DOHH2 (cell line): ENCODE data around the gene PPP2CA.

Experiments used
- EZH2phosphoT487 ChIP-seq: fragments of 200-600 bp; sonication (generic); IDR thresholded peaks from 2 replicates; pipeline ENCODE4 v1.6.1; 2017; ENCODE audit warnings: borderline replicate concordance, mild to moderate bottlenecking, antibody characterized with exemption, low read length, moderate library complexity, mixed read lengths
- TF ChIP-seq, protein P1 (sequence below): fragments of 200-600 bp; sonication (generic); IDR thresholded peaks from one replicate; pipeline ENCODE4 v1.5.1; 2014; ENCODE audit warnings: antibody characterized with exemption, mild to moderate bottlenecking, low read depth, low read length; ENCODE audit not compliant: poor library complexity, severe bottlenecking

GRCh38 chr5:134245101-134245604 is 19.3 kb upstream of the PPP2CA start:
- TF ChIP-seq, protein P1, sequence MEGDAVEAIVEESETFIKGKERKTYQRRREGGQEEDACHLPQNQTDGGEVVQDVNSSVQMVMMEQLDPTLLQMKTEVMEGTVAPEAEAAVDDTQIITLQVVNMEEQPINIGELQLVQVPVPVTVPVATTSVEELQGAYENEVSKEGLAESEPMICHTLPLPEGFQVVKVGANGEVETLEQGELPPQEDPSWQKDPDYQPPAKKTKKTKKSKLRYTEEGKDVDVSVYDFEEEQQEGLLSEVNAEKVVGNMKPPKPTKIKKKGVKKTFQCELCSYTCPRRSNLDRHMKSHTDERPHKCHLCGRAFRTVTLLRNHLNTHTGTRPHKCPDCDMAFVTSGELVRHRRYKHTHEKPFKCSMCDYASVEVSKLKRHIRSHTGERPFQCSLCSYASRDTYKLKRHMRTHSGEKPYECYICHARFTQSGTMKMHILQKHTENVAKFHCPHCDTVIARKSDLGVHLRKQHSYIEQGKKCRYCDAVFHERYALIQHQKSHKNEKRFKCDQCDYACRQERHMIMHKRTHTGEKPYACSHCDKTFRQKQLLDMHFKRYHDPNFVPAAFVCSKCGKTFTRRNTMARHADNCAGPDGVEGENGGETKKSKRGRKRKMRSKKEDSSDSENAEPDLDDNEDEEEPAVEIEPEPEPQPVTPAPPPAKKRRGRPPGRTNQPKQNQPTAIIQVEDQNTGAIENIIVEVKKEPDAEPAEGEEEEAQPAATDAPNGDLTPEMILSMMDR, result no peak
- TF ChIP-seq EZH2phosphoT487, result no peak
